T-cell (primary cell): Measurements from ENCODE around the gene NADK. TPM values are rescaled to one million over a fixed set of nuclear protein-coding genes. Genes with fewer than 3 reads are reported as not detected.

Experiments used
- ATAC-seq, 4 experiments: fragments of 200-7000 bp in 3 of 4; fragments of 150-1000 bp in 1 of 4; cut with Tn5 transposase; replicated peaks in 1 of 4; 1 replicate in 3 of 4; 2 replicates in 1 of 4; pipeline ENCODE4 v1.10.0; 2021; ENCODE audit warnings: moderate library complexity in 3 of 4, mild to moderate bottlenecking in 2 of 4, moderate number of reproducible peaks in 1 of 4
- CTCF ChIA-PET, 2 donors: fragments of 300-600 bp; sonication (Branson Sonifier 250); formaldehyde crosslinking; loops; one replicate each; lab custom pipeline; 2022; ENCODE audit warnings: antibody characterized with exemption in 2 of 2; lab: Charles Lee
- POLR2A ChIA-PET, 2 donors: fragments of 300-600 bp; sonication (Branson Sonifier 250); formaldehyde crosslinking; loops; one replicate each; lab custom pipeline; 2022; ENCODE audit warnings: antibody characterized with exemption in 2 of 2; lab: Charles Lee
- DNase-seq, 35 experiments: peaks; one replicate each; pipeline versions ENCODE4 v3.0.0 to v3.0.0-alpha.2; 2013 to 2023
- H3K27ac ChIP-seq: one replicate; pipeline ENCODE4 v1.5.1; 2013; ENCODE audit warnings: low read length
- H3K27me3 ChIP-seq, 2 experiments: replicated peaks in 1 of 2; 1 replicate in 1 of 2; 2 replicates in 1 of 2; pipeline versions ENCODE4 v1.6.1 to v1.7.0; 2013; ENCODE audit warnings: low read length in 1 of 2, mixed read lengths in 1 of 2; ENCODE audit not compliant: control insufficient read depth in 2 of 2, insufficient read depth in 2 of 2; ENCODE audit errors: extremely low read depth in 1 of 2
- H3K36me3 ChIP-seq, 2 donors: 1 replicate in 1 of 2; 2 replicates in 1 of 2; pipeline versions ENCODE4 v1.6.1 to v1.7.0; 2013; ENCODE audit warnings: low read length in 1 of 2; ENCODE audit not compliant: control insufficient read depth in 2 of 2, insufficient read depth in 1 of 2; ENCODE audit errors: extremely low read depth in 1 of 2
- H3K4me1 ChIP-seq, 2 experiments: 1 replicate in 1 of 2; 2 replicates in 1 of 2; pipeline versions ENCODE4 v1.6.1 to v1.7.0; 2013; ENCODE audit warnings: low read length in 2 of 2, mixed read lengths in 1 of 2; ENCODE audit not compliant: insufficient read depth in 2 of 2, control insufficient read depth in 1 of 2; ENCODE audit errors: extremely low read depth in 1 of 2
- H3K4me3 ChIP-seq, 2 donors: 1 replicate in 1 of 2; 2 replicates in 1 of 2; pipeline versions ENCODE4 v1.5.1 to v1.7.0; 2013; ENCODE audit warnings: mild to moderate bottlenecking in 2 of 2, low read length in 1 of 2, moderate library complexity in 1 of 2; ENCODE audit not compliant: control insufficient read depth in 1 of 2; ENCODE audit errors: extremely low read depth in 1 of 2
- H3K9me3 ChIP-seq: 2 replicates; pipeline ENCODE4 v1.7.0; 2013
- H3K27ac Mint-ChIP-seq, 2 donors: one replicate each; pipeline ENCODE4 v1.8.0; 2020 to 2021; ENCODE audit warnings: mild to moderate bottlenecking in 2 of 2, mixed read lengths in 2 of 2
- H3K27me3 Mint-ChIP-seq, 2 donors: one replicate each; pipeline ENCODE4 v1.8.0; 2021 to 2022; ENCODE audit warnings: mixed read lengths in 2 of 2
- H3K36me3 Mint-ChIP-seq: one replicate; pipeline ENCODE4 v1.8.0; 2021; ENCODE audit warnings: mixed read lengths
- H3K4me1 Mint-ChIP-seq, 3 donors: one replicate each; pipeline ENCODE4 v1.8.0; 2020 to 2022; ENCODE audit warnings: mixed read lengths in 3 of 3, mild to moderate bottlenecking in 1 of 3
- H3K4me3 Mint-ChIP-seq, 3 donors: one replicate each; pipeline ENCODE4 v1.8.0; 2020 to 2022; ENCODE audit warnings: mild to moderate bottlenecking in 3 of 3, mixed read lengths in 3 of 3, moderate library complexity in 3 of 3
- H3K9me3 Mint-ChIP-seq, 3 donors: one replicate each; pipeline ENCODE4 v1.8.0; 2020 to 2022; ENCODE audit warnings: mixed read lengths in 3 of 3
- WGBS: methylation state at CpG from one replicate; pipeline ENCODE4 v1.1.5; 2013; ENCODE audit warnings: missing lambda C conversion rate; ENCODE audit not compliant: insufficient coverage; 5-methylcytosine and 5-hydroxymethylcytosine counted together
- total RNA-seq, 35 experiments: library from RNA in 6 of 35; stranded (reverse) in 6 of 35; fragments of 120-200 nt in 1 of 35; gene quantifications; one replicate each; pipeline versions ENCODE4 v1.2.1 to v1.2.4 and lab custom pipeline; 2013 to 2026

NADK gene
- total RNA-seq, 5 donors from 2014 or later (not counting 1 experiment from before 2014, with no cell fraction given) = 45.6 to 68.2 (median 58.0) TPM

- no peaks in the 10 kb centered on the region for H3K27me3 Mint-ChIP-seq
- Histone ChIP-seq H3K36me3 (peaks cover 40 to 88% of the 10 kb centered on the region in 2 donors), H3K9me3 (no peaks in the 10 kb centered on the region), H3K27me3 (no peaks in the 10 kb centered on the region), H3K4me3 (no peak overlapping the region), H3K4me1 (peaks cover 0 to under 1% of the 10 kb centered on the region in 2 experiments), H3K27ac (no peak overlapping the region)
- POLR2A ChIA-PET = interaction anchor here in 1 of 2 donors (0.6 kb wide), 1 partner anchor 74 kb away, joined by 7 read pairs; no protein-coding TSS in a partner anchor
- H3K4me1 Mint-ChIP-seq = peaks cover 3 to 7% (median 6%) of the 10 kb centered on the region in 3 donors
- CTCF ChIA-PET = no interaction called here
- no peak overlapping the region for H3K4me3 Mint-ChIP-seq
- DNase-seq (peak in 2 of 35 experiments; percentile 20 to 24), ATAC-seq (no peak)
- WGBS = 93% methylated on average over 22 of the region's 25 CpGs
- peak overlapping the region in 1 of 2 donors; percentile 16 for H3K27ac Mint-ChIP-seq
- H3K36me3 Mint-ChIP-seq = peaks cover 58% of the 10 kb centered on the region
- H3K9me3 Mint-ChIP-seq = no peaks in the 10 kb centered on the region
Measured at GRCh38 chr1:1788646-1789431, 10.6 kb upstream of the NADK start.

- H3K36me3 ChIP-seq = peaks cover 33 to 81% of the 10 kb centered on the region in 2 donors
- Mint-ChIP-seq H3K9me3 (no peaks in the 10 kb centered on the region), H3K27ac (peak overlapping the region in 1 of 2 donors; percentile 48), H3K4me1 (peaks cover 6 to 10% (median 7%) of the 10 kb centered on the region in 3 donors), H3K36me3 (peaks cover 51% of the 10 kb centered on the region), H3K4me3 (no peak overlapping the region), H3K27me3 (no peaks in the 10 kb centered on the region)
- CTCF ChIA-PET = interaction anchor here in 1 of 2 donors (0.7 kb wide), 1 partner anchor 9 kb away, joined by 3 read pairs; no protein-coding TSS in a partner anchor
- no peak overlapping the region for H3K4me3 ChIP-seq
- no peak for ATAC-seq
- H3K9me3 ChIP-seq = no peaks in the 10 kb centered on the region
- no peak overlapping the region for H3K27ac ChIP-seq
- WGBS = 87% methylated on average over 5 of the region's 7 CpGs
- DNase-seq = no peak
- H3K27me3 ChIP-seq = no peaks in the 10 kb centered on the region
- POLR2A ChIA-PET = no interaction called here
- H3K4me1 ChIP-seq = peaks cover 2 to 7% of the 10 kb centered on the region in 2 experiments
Measured at GRCh38 chr1:1788136-1788535, 9.9 kb upstream of the NADK start.

GRCh38 chr1:1786836-1787605, 8.8 kb upstream of the NADK start:
- Histone ChIP-seq H3K9me3 (no peaks in the 10 kb centered on the region), H3K36me3 (peaks cover 30 to 70% of the 10 kb centered on the region in 2 donors), H3K27ac (no peak overlapping the region), H3K4me3 (no peak overlapping the region), H3K27me3 (no peaks in the 10 kb centered on the region), H3K4me1 (peaks cover 12 to 19% of the 10 kb centered on the region in 2 experiments)
- no peak overlapping the region for H3K27ac Mint-ChIP-seq
- H3K4me1 Mint-ChIP-seq = peaks cover 10 to 19% (median 16%) of the 10 kb centered on the region in 3 donors
- no peaks in the 10 kb centered on the region for H3K27me3 Mint-ChIP-seq
- no peak overlapping the region for H3K4me3 Mint-ChIP-seq
- no peaks in the 10 kb centered on the region for H3K9me3 Mint-ChIP-seq
- H3K36me3 Mint-ChIP-seq = peaks cover 49% of the 10 kb centered on the region
- no peak for DNase-seq
- WGBS = 96% methylated on average over 16 of the region's 20 CpGs
- no peak for ATAC-seq
- ChIA-PET POLR2A (no interaction called here), CTCF (no interaction called here)

- H3K9me3 Mint-ChIP-seq = no peaks in the 10 kb centered on the region
- DNase-seq = no peak
- peaks cover 27 to 59% of the 10 kb centered on the region in 2 donors for H3K36me3 ChIP-seq
- ChIA-PET CTCF (no interaction called here), POLR2A (no interaction called here)
- H3K4me3 Mint-ChIP-seq = no peak overlapping the region
- H3K27me3 Mint-ChIP-seq = no peaks in the 10 kb centered on the region
- no CpG with 5 or more reads among the region's 10 CpGs for WGBS
- H3K27ac ChIP-seq = no peak overlapping the region
- H3K4me1 ChIP-seq = peaks cover 21 to 32% of the 10 kb centered on the region in 2 experiments
- peaks cover 48% of the 10 kb centered on the region for H3K36me3 Mint-ChIP-seq
- no peak overlapping the region for H3K27ac Mint-ChIP-seq
- H3K4me3 ChIP-seq = no peak overlapping the region
- H3K4me1 Mint-ChIP-seq = peaks cover 23 to 32% (median 29%) of the 10 kb centered on the region in 3 donors
- ATAC-seq = no peak
- H3K27me3 ChIP-seq = no peaks in the 10 kb centered on the region
- no peaks in the 10 kb centered on the region for H3K9me3 ChIP-seq
Measured at GRCh38 chr1:1785666-1786065, 7.4 kb upstream of the NADK start.

- Mint-ChIP-seq H3K9me3 (no peaks in the 10 kb centered on the region), H3K4me1 (peaks cover 30 to 39% (median 36%) of the 10 kb centered on the region in 3 donors), H3K27ac (no peak overlapping the region), H3K27me3 (no peaks in the 10 kb centered on the region), H3K36me3 (peaks cover 41% of the 10 kb centered on the region), H3K4me3 (no peak overlapping the region)
- POLR2A ChIA-PET = interaction anchor here (0.6 to 1.1 kb wide), 2 partner anchors 13 to 81 kb away, joined by 4 to 6 read pairs; no protein-coding TSS in a partner anchor
- no peak for DNase-seq
- CTCF ChIA-PET = no interaction called here
- Histone ChIP-seq H3K27ac (no peak overlapping the region), H3K9me3 (no peaks in the 10 kb centered on the region), H3K27me3 (no peaks in the 10 kb centered on the region), H3K36me3 (peaks cover 21 to 52% of the 10 kb centered on the region in 2 donors), H3K4me3 (no peak overlapping the region), H3K4me1 (peaks cover 29 to 39% of the 10 kb centered on the region in 2 experiments)
- ATAC-seq = no peak
- 96% methylated on average over 4 of the region's 13 CpGs for WGBS
Measured at GRCh38 chr1:1784933-1785332, 6.7 kb upstream of the NADK start.

GRCh38 chr1:1783320-1783719, 5.0 kb upstream of the NADK start:
- Histone ChIP-seq H3K27me3 (no peaks in the 10 kb centered on the region), H3K9me3 (no peaks in the 10 kb centered on the region), H3K4me3 (peak overlapping the region in 1 of 2 donors; percentile 8), H3K4me1 (peaks cover 36 to 51% of the 10 kb centered on the region in 2 experiments), H3K27ac (peak overlapping the region; percentile 91), H3K36me3 (peaks cover 10 to 37% of the 10 kb centered on the region in 2 donors)
- peaks cover 39 to 50% (median 46%) of the 10 kb centered on the region in 3 donors for H3K4me1 Mint-ChIP-seq
- DNase-seq (no peak), ATAC-seq (no peak)
- POLR2A ChIA-PET = no interaction called here
- H3K9me3 Mint-ChIP-seq = no peaks in the 10 kb centered on the region
- no peaks in the 10 kb centered on the region for H3K27me3 Mint-ChIP-seq
- H3K27ac Mint-ChIP-seq = peak overlapping the region; percentile 94 to 96
- H3K36me3 Mint-ChIP-seq = peaks cover 29% of the 10 kb centered on the region
- 91% methylated on average over 6 of the region's 8 CpGs for WGBS
- CTCF ChIA-PET = no interaction called here
- H3K4me3 Mint-ChIP-seq = peak overlapping the region; percentile 39 to 67 (median 43)
